Adrenal gland (tissue), 12 donors: ENCODE data around the gene MARK3. TPM values are rescaled to one million over a fixed set of nuclear protein-coding genes. Genes with fewer than 3 reads are reported as not detected.

Experiments
- DNase-seq, 7 donors: peaks; one replicate each; pipeline ENCODE4 v3.0.0-alpha.2; 2019 to 2020
- H3K27ac ChIP-seq, 5 donors: fragments of 200-600 bp; sonication (generic) in 4 of 5; 1 replicate in 3 of 5; 2 replicates in 2 of 5; pipeline versions ENCODE4 v1.5.1 to v1.8.0; 2016 to 2020; ENCODE audit warnings: mild to moderate bottlenecking in 1 of 5
- H3K27me3 ChIP-seq: fragments of 200-600 bp; 2 replicates; pipeline ENCODE4 v1.8.0; 2021
- H3K36me3 ChIP-seq, 2 donors: fragments of 200-600 bp; replicated peaks in 1 of 2; 1 replicate in 1 of 2; 2 replicates in 1 of 2; pipeline versions ENCODE4 v1.5.1 to v1.8.0; 2018 to 2022
- H3K4me1 ChIP-seq, 2 donors: fragments of 200-600 bp; replicated peaks in 1 of 2; 1 replicate in 1 of 2; 2 replicates in 1 of 2; pipeline versions ENCODE4 v1.5.1 to v1.8.0; 2018 to 2021
- H3K4me3 ChIP-seq, 4 donors: fragments of 200-600 bp; sonication (generic) in 3 of 4; one replicate each; pipeline ENCODE4 v1.5.1; 2016 to 2018
- H3K9me3 ChIP-seq, 3 donors: fragments of 200-600 bp; sonication (generic) in 1 of 3; replicated peaks in 1 of 3; 1 replicate in 2 of 3; 2 replicates in 1 of 3; pipeline versions ENCODE4 v1.5.1 to v1.8.0; 2016 to 2021
- POLR2A ChIP-seq, 2 donors: fragments of 450-650 bp; IDR thresholded peaks; one replicate each; pipeline ENCODE4 v1.6.1; 2017; ENCODE audit warnings: antibody characterized with exemption in 2 of 2, mild to moderate bottlenecking in 2 of 2, moderate library complexity in 1 of 2
- WGBS, 4 donors: extraction: QIAGEN DNeasy Blood & Tissue Kit in 2 of 4; methylation state at CpG; one replicate each; pipeline versions ENCODE4 v1.1.5 to v1.1.7; 2013 to 2017; 5-methylcytosine and 5-hydroxymethylcytosine counted together
- intact Hi-C, 2 donors: fragments of 100-400 bp; cut with DNase I; formaldehyde crosslinking; loops; one replicate each; pipeline versions ENCODE4 v1.14.1 to v1.15.0; 2022 to 2023
- polyA plus RNA-seq, 3 donors: library from polyadenylated mRNA; stranded (reverse); fragments of 200-250 nt in 2 of 3; fragments of 350-450 nt in 1 of 3; fragmentation: Illumina TruSeq in 1 of 3; extraction: RNeasy Lipid Tissue Mini Kit (QIAGEN cat#74804) in 1 of 3; gene quantifications; one replicate each; pipeline ENCODE4 v1.2.3, GENCODE V29; 2013 to 2014
- total RNA-seq, 9 donors: library from RNA; depleted of rRNA in 4 of 9; stranded (reverse); fragments of >200 nt in 4 of 9; fragments of 120-200 nt in 1 of 9; fragmentation: NEBNext Ultra II Directional in 1 of 9; extraction: Animal tissue kit (Norgen Biotek cat#: 25700) in 1 of 9; gene quantifications; one replicate each; pipeline versions ENCODE4 v1.1.0 to v1.2.4, GENCODE V29; 2013 to 2023
- TF ChIP-seq, protein P1 (sequence below), 6 experiments: fragments of 450-650 bp in 4 of 6; fragments of 200-600 bp in 2 of 6; sonication (generic) in 1 of 6; IDR thresholded peaks; 1 replicate in 5 of 6; 2 replicates in 1 of 6; pipeline versions ENCODE4 v1.5.1 to v1.8.0; 2016 to 2021; ENCODE audit warnings: antibody characterized with exemption in 6 of 6, mild to moderate bottlenecking in 2 of 6, moderate library complexity in 1 of 6
- donor health status: healthy with polysubstance abuse.
- donor health status: Bipolar disorder and iron deficiency.
- donor health status: DM: yes; HTN: yes; CAD: no.
- donor health status: DM: no; HTN: no; CAD: no.
- donor health status: DM: no; HTN: no; CAD: no.
- donor health status: DM: yes; HTN: yes; CAD: no.

Gene MARK3
- total and polyA plus RNA-seq, 12 donors: 73.1 to 233 (median 94.6) TPM

- no peak overlapping the region for H3K4me3 ChIP-seq
- 60 to 84% (median 75%) methylated on average over 11 to 19 of the region's 19 CpGs; no CpG with 5 or more reads in 1 of the 4 donors for WGBS, 4 donors
- intact Hi-C loops: no loop called here
- no peaks in the 10 kb centered on the region for H3K27me3 ChIP-seq
- peaks cover 27 to 41% of the 10 kb centered on the region in 2 donors for H3K4me1 ChIP-seq
- H3K9me3 ChIP-seq: no peaks in the 10 kb centered on the region
- no peak for DNase-seq
- no peaks in the 10 kb centered on the region for H3K36me3 ChIP-seq
- TF ChIP-seq POLR2A (IDR thresholded peaks at IDR 0.05): no peak
- TF ChIP-seq, protein P1, sequence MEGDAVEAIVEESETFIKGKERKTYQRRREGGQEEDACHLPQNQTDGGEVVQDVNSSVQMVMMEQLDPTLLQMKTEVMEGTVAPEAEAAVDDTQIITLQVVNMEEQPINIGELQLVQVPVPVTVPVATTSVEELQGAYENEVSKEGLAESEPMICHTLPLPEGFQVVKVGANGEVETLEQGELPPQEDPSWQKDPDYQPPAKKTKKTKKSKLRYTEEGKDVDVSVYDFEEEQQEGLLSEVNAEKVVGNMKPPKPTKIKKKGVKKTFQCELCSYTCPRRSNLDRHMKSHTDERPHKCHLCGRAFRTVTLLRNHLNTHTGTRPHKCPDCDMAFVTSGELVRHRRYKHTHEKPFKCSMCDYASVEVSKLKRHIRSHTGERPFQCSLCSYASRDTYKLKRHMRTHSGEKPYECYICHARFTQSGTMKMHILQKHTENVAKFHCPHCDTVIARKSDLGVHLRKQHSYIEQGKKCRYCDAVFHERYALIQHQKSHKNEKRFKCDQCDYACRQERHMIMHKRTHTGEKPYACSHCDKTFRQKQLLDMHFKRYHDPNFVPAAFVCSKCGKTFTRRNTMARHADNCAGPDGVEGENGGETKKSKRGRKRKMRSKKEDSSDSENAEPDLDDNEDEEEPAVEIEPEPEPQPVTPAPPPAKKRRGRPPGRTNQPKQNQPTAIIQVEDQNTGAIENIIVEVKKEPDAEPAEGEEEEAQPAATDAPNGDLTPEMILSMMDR (IDR thresholded peaks at IDR 0.05): no peak
- peak overlapping the region in 1 of 5 donors; percentile 10 for H3K27ac ChIP-seq
These were observed 158.6 kb downstream of the MARK3 start for GRCh38 chr14:103543721-103544387.

GRCh38 chr14:103544388-103545218, 159.4 kb downstream of the MARK3 start:
- WGBS, 4 donors: 67 to 81% (median 73%) methylated on average over 23 to 35 of the region's 35 CpGs
- TF ChIP-seq, protein P1 (IDR thresholded peaks at IDR 0.05): no peak
- no peak for TF ChIP-seq POLR2A (IDR thresholded peaks at IDR 0.05)
- DNase-seq: peak in 1 of 7 donors; percentile 26
- Histone ChIP-seq H3K36me3 (no peaks in the 10 kb centered on the region), H3K4me1 (peaks cover 21 to 35% of the 10 kb centered on the region in 2 donors), H3K27ac (no peak overlapping the region), H3K4me3 (no peak overlapping the region), H3K27me3 (no peaks in the 10 kb centered on the region), H3K9me3 (no peaks in the 10 kb centered on the region)
- intact Hi-C loops: loop anchor here in 1 of 2 donors (5.0 kb wide), 1 partner anchor 42 kb away; no protein-coding TSS in a partner anchor

DNA sequence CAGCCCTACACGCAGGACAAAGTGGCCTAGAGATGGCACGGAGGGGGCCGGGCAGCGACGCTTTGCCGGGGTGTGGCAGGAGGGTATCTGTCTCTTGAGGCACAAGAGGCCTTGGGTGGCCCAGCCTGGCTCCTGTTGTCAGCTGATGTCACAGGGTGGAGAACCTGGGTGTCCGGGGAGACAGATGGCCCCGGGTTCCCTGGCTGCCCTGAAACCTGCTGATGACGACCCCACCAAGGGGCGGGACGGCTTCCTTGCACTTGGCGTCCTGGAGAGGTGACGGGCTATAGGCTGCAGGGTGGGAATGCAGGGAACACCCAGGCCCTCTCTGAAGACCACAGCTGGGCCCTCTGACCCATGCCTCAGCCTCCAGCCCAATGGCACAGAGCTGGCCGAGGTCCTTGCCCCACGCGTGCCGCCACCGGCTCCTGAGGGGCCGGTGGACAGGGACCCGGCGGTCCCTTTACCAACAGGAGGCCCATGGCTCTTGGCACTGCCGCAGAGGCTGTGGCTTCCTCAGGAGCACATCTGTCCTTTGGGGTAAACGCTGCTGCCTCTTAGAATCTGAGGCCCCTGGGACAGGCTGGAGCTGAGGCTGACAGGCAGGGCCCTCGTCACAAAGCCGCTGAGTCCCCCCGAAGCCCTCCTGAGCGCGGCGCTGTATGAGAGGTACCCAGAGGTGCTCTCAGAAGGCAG, 160.2 kb downstream of the MARK3 start:
- Histone ChIP-seq H3K27me3 (no peaks in the 10 kb centered on the region), H3K4me1 (peaks cover 18 to 37% of the 10 kb centered on the region in 2 donors), H3K27ac (no peak overlapping the region), H3K36me3 (no peaks in the 10 kb centered on the region), H3K9me3 (no peaks in the 10 kb centered on the region), H3K4me3 (no peak overlapping the region)
- no peak for TF ChIP-seq POLR2A (IDR thresholded peaks at IDR 0.05)
- TF ChIP-seq, protein P1 (IDR thresholded peaks at IDR 0.05): no peak
- peak in 2 of 7 donors; percentile 7 to 18 for DNase-seq
- 86 to 100% (median 88%) methylated on average over 3 to 29 of the region's 29 CpGs for WGBS, 4 donors
- intact Hi-C loops: loop anchor here in 1 of 2 donors (5.0 kb wide), 1 partner anchor 43 kb away; no protein-coding TSS in a partner anchor
